Right ventricle myocardium superior (tissue), 1 donor: ENCODE measurements around the gene DTNA. TPM values are rescaled to one million over a fixed set of nuclear protein-coding genes. Genes with fewer than 3 reads are reported as not detected.

ENCODE experiments used
- ATAC-seq: fragments of 200-7000 bp; cut with Tn5 transposase; one replicate; pipeline ENCODE4 v1.9.1; 2020; ENCODE audit warnings: mild to moderate bottlenecking; ENCODE audit not compliant: poor library complexity
- DNase-seq: peaks from one replicate; pipeline ENCODE4 v3.0.0-alpha.2; 2020
- intact Hi-C: fragments of 100-400 bp; cut with DNase I; formaldehyde crosslinking; loops from one replicate; pipeline ENCODE4 v1.11.2; 2022
- total RNA-seq: library from RNA; stranded (reverse); fragmentation: NEBNext Ultra II Directional; extraction: Animal tissue kit (Norgen Biotek cat#: 25700); gene quantifications from one replicate; pipeline ENCODE4 v1.2.1, GENCODE V29; 2021
- donor health status: DM: no; HTN: yes; CAD: no; lungs with severe emphysema.

Gene DTNA
- total RNA-seq, 1 donor from 2014 or later, result 153 TPM

DNA sequence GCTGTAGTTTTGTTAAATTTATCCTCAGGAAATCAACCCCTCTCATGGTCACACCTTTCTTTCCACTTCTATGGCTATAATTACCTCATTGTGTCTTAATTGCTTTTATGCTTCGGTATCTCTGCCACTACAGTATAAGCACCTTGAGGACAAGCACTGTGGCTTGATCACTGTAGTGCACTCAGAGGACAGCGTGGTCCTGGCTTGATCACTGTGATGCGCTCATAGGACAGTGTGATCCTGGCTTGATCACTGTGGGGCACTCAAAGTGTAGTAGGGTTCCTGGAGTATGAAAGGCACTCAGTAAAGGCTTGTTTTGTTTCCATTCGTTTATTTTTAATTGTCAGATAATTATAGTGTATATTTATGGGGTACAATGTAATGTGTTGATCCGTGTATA, 44.2 kb downstream of the DTNA start:
- ATAC-seq, result peak; percentile 50

DNA sequence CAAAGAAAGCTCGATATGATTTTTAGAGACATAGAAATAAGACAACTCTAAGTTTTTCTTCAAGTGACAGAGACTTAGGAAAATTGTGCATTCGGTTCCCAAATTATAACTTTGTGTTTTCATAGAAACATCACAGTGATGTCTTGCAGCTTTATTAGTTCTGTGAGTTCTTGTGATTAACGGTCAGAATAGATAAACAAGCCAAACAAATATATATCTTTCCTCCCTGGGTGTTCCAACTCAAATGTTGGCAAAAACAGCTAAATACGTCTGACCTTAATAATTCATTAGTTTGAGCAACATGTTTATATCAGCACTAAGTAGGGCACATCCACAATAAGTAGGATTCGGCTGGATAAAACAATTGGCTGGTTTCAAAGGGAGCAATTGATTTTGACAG, 47.6 kb downstream of the DTNA start:
- ATAC-seq (no peak), DNase-seq (no peak)
- intact Hi-C loops, result no loop called here

More for the DNA sequence above, 44.2 kb downstream of the DTNA start:
- no peak for DNase-seq
- intact Hi-C loops, result no loop called here

DNA sequence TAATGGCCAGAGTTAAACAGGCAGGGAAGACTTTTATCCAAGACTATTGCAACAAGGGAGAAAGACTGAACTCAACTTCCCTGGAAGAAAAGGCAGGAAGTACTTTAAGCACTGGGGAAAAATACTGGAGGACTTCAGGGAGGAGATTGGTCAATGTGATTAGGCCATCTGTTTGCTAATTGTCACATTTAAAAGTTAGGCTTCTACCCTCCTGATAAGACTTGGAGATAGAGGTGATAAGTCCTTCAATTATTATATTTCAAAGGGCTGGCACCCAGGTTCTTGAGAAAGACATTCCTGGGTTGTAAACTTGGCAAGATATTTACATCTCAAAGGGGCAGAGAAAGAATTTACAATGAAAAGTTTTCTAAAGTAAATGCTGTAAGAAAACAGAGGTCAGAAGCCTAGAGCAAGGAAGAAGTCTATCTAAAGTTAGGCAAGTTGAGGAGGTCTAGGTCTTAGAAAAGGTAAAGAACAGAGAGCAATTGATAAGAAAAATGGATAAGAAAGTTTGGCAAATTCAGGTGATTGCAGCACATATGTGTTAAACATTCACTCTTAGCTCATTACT, 48.4 kb downstream of the DTNA start:
- DNase-seq, result no peak
- intact Hi-C loops, result no loop called here
- no peak for ATAC-seq

DNA sequence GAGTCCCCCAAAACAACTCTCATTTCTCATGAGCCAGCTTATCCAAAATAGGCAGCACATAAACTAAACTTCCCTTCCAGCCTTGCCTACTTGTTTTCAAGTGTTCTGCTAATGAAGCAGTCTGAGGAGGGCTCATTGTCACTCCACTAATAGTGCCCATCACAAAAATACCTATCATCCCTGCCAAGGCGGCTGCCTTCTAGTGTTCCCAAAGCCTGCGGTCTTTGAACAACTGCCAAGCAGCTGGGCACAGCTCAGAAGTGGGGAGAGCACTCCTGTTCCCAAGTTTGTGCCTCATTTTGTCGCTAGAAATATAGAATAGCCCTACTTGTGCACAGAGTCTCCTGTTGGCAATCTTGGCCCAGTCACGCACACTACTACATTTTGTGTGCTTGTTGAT, 50.3 kb downstream of the DTNA start:
- intact Hi-C loops, result no loop called here
- DNase-seq (no peak), ATAC-seq (peak; percentile 86)

- intact Hi-C loops, result no loop called here
- ATAC-seq (no peak), DNase-seq (no peak)
Measured at GRCh38 chr18:34764451-34764850, 54.4 kb downstream of the DTNA start.

DNA sequence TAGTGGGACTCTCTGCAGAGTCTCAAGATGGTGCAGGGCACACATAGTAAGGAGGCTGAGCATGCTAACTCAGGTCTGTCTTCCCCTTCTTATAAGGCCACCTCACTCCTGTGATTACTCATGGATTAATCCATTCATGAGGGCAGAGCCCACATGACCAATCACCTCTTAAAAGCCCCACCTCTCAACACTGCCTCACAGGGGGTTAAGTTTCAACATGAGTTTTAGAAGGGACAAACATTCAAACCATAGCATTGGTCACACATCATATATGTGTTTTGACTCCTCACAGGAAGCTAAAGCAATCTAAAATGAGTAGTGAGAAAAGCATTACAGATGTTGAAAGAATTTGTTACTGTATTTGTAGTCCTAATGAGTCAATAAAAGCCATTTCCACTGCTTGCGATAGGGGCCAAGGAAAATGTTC, 57.5 kb downstream of the DTNA start:
- no peak for DNase-seq
- intact Hi-C loops, result no loop called here
- ATAC-seq, result no peak

DNA sequence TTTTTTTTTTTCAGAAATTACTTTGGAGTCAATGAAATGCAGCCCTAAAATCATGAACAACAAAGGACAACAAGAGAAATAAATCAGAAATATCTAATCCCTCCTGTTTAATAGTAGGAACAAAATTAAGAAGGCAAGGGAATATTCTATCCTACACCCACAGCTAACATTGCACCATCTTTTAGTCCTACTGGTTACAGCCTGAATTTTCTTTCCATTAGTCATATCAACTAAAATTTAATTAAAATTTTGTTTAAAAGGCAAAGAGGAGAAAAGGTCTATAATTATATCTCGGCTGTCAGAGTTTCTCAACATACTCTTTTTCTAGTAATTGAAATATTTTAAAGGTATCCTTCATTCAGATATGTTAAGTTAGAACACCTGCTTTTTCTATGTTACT, 61.9 kb downstream of the DTNA start:
- no peak for DNase-seq

DNA sequence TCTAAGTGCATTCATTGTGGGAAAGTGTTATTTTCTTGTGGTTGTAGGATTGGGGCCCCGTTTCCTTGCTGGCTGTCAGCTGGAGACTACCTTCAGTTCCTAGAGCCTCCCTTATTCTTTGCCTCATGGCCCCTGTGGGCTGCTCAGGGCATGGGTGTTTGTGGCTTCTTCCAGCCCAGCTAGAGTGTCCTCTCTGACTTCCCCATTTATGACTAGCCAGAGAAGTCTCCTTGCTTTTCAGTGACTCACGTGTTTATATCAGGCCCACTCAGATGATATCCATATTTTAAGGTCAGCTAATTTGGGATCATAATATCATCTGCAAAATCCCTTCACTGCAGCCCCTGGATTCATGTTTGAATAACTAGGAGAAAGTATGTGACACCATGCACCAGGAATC, 62.8 kb downstream of the DTNA start:
- intact Hi-C loops, result no loop called here
- DNase-seq (no peak), ATAC-seq (peak; percentile 43)

More for the DNA sequence above, 61.9 kb downstream of the DTNA start:
- ATAC-seq, result no peak
- intact Hi-C loops, result no loop called here

DNA sequence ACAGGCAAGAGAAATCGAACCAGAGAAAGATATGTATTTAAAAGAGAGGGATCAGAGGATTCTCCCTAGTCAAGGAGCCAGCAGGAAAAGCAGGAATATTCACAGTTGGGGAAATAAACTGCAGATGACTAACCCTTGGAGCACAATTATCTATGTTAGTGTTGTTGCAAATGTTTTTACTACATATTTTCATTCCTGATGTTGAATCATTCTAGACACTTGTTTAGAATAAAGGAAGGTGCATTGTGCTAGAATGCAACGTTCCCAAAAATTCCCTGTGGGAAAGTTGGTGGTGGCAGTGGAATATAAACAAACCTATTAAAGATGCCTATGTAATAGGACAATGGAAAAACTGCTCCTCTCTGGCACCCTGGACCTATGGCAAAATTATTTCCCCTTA, 63.3 kb downstream of the DTNA start:
- intact Hi-C loops, result no loop called here
- ATAC-seq, result no peak
- DNase-seq, result no peak

DNA sequence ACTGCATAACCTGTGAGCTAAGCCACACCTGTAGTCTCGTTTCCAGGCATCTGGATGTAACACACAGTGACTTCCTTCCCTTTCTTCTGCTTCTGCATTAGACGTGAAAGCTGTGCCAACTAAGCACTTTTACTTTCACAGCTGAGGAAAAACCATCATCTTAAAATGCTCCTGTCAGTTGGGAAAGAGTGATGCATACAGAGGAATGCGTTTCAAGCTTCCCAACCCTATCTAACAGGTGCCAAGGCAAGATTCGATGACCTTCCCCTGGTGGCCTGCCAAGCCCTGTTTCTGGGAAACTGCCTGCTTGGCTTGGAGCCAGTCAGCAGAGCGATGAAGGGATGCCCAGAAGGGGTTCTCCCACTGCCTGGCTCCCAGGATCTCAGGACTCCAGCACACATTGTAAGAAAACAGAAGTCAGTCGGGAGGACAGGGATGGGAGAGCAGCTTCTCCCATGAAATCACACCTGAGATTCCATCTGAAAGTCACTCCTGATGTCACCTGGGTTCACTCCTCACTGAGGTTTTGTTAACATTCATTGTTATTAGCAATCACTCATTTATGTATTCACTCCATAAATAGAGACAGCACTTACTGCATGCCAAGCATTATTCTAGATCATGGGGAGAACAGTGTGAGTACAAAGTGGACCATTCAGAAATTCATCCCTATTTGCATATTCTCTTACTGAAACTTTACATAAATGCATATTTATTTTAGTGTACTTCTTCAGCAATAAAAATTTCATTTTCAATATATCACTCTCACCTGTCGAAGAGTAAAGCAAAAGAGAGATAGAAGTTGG, 64.1 kb downstream of the DTNA start:
- peak; percentile 76 for ATAC-seq
- intact Hi-C loops, result no loop called here
- peak; percentile 62 for DNase-seq

- intact Hi-C loops, result no loop called here
- ATAC-seq (no peak), DNase-seq (no peak)
Measured at GRCh38 chr18:34775461-34775860, 65.4 kb downstream of the DTNA start.

- no peak for DNase-seq
- no peak for ATAC-seq
- intact Hi-C loops, result no loop called here
Measured at GRCh38 chr18:34779112-34779511, 69.0 kb downstream of the DTNA start.

DNA sequence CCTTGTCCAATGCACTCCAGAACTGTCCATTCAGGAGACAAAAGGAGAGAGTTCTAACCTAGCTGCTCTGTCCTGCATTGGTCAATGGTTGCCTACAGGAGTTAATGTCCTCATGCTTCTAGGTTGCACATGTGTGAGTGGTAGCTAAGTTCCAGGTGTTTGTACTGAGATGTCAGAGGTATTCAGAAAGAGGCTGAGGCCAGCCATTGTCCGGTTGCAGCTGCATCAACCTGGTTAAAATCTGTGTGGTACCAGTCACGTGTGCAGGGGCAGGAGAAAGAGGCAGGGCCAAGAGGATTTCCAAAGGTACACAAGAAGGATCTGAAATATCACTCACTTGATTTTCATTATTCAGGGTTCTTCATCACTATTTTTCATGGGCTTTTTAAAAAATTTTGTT, 70.8 kb downstream of the DTNA start:
- intact Hi-C loops, result no loop called here
- no peak for ATAC-seq
- no peak for DNase-seq

DNA sequence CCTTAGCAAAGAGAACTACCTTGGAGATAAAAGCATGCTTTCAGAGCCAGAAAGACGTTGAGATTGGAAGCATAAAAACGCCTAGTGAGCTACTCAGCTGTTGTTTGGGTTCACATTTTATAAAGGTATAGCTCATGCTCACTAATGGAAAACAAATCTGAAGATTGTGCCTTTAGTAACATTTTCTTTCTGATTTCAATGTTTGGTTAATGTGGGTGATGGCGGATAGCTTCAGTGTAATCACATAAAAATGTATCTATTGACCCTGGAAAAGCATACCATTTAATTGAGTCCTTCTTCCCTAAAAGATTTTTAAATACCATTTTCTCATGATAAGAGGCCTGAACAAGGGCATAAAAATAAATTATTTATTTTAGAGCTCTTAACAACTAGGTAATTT, 73.4 kb downstream of the DTNA start:
- ATAC-seq (no peak), DNase-seq (no peak)
- intact Hi-C loops, result no loop called here

GRCh38 chr18:34786162-34786741, 76.2 kb downstream of the DTNA start:
- intact Hi-C loops, result loop anchor here (5.0 kb wide), 2 partner anchors 129 to 294 kb away; no protein-coding TSS in a partner anchor
- ATAC-seq (no peak), DNase-seq (no peak)

DNA sequence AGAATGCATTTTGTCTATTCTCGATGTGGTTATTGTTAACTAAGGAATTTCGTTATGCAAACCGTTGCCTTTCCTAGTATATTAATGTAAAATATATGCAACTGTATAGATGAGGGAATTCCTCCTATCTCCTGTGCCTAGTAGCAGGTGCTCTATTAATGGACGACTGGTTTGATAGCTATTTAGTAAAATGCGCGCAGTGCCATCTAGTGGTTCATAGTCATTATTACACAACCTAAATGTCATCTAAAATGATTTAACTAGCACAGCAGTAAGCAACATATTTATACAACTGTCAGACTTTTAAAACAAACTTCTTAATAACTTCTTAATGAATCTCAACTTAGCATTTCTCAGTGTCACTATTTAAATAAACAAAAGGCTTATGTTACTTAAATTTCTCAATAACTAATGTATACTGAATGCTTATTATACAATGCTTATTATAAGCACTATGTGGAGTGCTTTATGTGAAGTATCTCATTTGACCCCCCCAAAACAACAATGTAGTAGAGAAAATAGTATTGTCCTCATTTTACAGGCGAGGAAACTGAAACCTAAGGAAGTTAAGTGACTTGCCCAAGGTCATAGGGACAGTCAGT, 77.9 kb downstream of the DTNA start:
- ATAC-seq (peak; percentile 80), DNase-seq (peak; percentile 41)
- intact Hi-C loops, result loop anchor here (5.0 kb wide), 2 partner anchors 131 to 296 kb away; no protein-coding TSS in a partner anchor

- DNase-seq (no peak), ATAC-seq (no peak)
- intact Hi-C loops, result loop anchor here (5.0 to 10.0 kb wide), 3 partner anchors 133 to 435 kb away; no protein-coding TSS in a partner anchor
Measured at GRCh38 chr18:34789768-34790344, 79.8 kb downstream of the DTNA start.

DNA sequence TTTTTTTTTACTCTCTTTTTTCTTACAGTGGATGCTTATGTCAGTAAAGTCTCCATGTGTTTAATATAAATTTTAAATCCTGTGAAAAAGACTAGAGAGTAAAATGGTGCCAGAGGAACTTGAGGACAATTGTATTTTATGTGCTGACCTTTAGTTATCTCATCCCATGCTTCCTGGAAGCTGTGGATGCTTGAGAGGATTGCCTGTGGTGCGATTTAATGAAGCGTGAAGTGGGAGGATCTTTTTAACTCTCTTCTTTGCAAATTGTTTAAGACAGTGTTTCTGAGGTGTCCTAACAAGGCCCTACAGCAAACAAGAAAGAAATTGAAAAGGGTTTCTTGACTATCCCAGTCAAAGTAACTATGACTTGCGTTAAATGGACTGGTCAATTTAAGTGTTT, 84.2 kb downstream of the DTNA start:
- DNase-seq (no peak), ATAC-seq (peak; percentile 49)
- intact Hi-C loops, result loop anchor here (10.0 kb wide), 1 partner anchor 440 kb away; no protein-coding TSS in a partner anchor
